ENCODE data around the gene EFNB2. TPM values are rescaled to one million over a fixed set of nuclear protein-coding genes. Genes with fewer than 3 reads are reported as not detected.

Gene EFNB2
- total and polyA plus RNA-seq, 9 of the 15 experiments (the other 6 are each of a cell fraction or from before 2014, with no cell fraction given) = 0.01 to 0.29 (median 0.18) TPM

DNA sequence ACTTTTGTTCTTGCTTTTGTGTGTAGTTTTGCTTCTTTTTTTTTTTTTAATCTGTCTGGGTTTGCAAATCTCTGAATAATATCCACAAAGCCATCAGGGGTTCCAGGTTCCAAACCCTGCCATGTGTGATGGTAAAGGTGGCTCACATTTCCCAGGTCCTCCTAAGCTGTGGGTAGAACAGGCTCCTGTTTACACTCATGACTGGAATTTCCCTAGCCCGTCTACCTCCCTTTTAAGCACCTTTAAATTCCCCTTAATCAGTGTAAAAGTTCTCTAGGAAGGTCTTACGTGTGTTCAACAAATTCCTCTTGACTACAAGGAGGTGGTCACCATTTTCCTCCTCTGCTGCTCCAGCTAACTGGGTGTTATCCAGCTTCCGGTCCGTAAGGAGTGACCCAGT is 62.8 kb downstream of the EFNB2 start (continued):
- TF ChIP-seq, protein P1, sequence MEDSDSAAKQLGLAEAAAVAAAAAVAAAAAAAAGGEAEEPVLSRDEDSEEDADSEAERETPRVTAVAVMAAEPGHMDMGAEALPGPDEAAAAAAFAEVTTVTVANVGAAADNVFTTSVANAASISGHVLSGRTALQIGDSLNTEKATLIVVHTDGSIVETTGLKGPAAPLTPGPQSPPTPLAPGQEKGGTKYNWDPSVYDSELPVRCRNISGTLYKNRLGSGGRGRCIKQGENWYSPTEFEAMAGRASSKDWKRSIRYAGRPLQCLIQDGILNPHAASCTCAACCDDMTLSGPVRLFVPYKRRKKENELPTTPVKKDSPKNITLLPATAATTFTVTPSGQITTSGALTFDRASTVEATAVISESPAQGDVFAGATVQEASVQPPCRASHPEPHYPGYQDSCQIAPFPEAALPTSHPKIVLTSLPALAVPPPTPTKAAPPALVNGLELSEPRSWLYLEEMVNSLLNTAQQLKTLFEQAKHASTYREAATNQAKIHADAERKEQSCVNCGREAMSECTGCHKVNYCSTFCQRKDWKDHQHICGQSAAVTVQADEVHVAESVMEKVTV (CRISPR knock-in tag; IDR thresholded peaks at IDR 0.05) = no peak

- POLR2A ChIA-PET = no interaction called here
- intact Hi-C loops (cut with micrococcal nuclease) (no loop called here), in situ Hi-C loops (cut with MboI) (no loop called here)
- no peak for FAIRE-seq
- Histone ChIP-seq H3K9me3 (replicated peaks; ENCODE audit: control insufficient read depth, insufficient read depth, low read depth, low read length) (no peaks in the 10 kb centered on the region), H4K20me1 (replicated peaks; ENCODE audit: control insufficient read depth, insufficient read depth, low read length) (no peaks in the 10 kb centered on the region), H3K79me2 (ENCODE audit: control insufficient read depth, insufficient read depth, low read length) (no peaks in the 10 kb centered on the region), H3K9ac (ENCODE audit: insufficient read depth in 1 of 2, low read depth in 2 of 2, low read length in 2 of 2) (no peak overlapping the region; a peak in 1 of 4 replicates), H3K27me3 (ENCODE audit: control insufficient read depth in 2 of 2, insufficient read depth in 2 of 2, low read length in 2 of 2) (peaks cover 0 to 43% of the 10 kb centered on the region in 2 experiments; a peak in 4 of 5 replicates), H3K4me1 (replicated peaks in 1 of 2; ENCODE audit: control insufficient read depth in 2 of 2, insufficient read depth in 2 of 2, low read length in 2 of 2) (no peaks in the 10 kb centered on the region), H3K36me3 (ENCODE audit: control insufficient read depth, insufficient read depth, low read length) (no peaks in the 10 kb centered on the region), H3K27ac (ENCODE audit: extremely low read depth, low read depth, low read length) (no peak overlapping the region), H3K4me3 (no peak overlapping the region), H3K4me2 (ENCODE audit: insufficient read depth, low read length) (no peak overlapping the region), H2AFZ (ENCODE audit: low read depth, low read length) (no peak overlapping the region), H3K9me1 (ENCODE audit: control insufficient read depth, insufficient read depth, low read length) (no peaks in the 10 kb centered on the region)
- no TSS peak for BruUV-seq (replicated peaks)
- DNase-seq (ENCODE audit: extremely low read depth in 1 of 4, low spot score in 3 of 4) = peak in 3 of 4 experiments; percentile 5 to 10 (median 8)
- no peak for ATAC-seq
- WGBS (ENCODE audit: insufficient coverage, low coverage, missing lambda C conversion rate) = 0% methylated on average over 12 of the region's 16 CpGs
- CTCF ChIA-PET (ENCODE audit: low intra/inter-chr PET ratio) = no interaction called here
- TF ChIP-seq, protein P2, sequence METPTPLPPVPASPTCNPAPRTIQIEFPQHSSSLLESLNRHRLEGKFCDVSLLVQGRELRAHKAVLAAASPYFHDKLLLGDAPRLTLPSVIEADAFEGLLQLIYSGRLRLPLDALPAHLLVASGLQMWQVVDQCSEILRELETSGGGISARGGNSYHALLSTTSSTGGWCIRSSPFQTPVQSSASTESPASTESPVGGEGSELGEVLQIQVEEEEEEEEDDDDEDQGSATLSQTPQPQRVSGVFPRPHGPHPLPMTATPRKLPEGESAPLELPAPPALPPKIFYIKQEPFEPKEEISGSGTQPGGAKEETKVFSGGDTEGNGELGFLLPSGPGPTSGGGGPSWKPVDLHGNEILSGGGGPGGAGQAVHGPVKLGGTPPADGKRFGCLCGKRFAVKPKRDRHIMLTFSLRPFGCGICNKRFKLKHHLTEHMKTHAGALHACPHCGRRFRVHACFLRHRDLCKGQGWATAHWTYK (CRISPR knock-in tag; IDR thresholded peaks at IDR 0.05) = no peak
- TF ChIP-seq, protein P3, sequence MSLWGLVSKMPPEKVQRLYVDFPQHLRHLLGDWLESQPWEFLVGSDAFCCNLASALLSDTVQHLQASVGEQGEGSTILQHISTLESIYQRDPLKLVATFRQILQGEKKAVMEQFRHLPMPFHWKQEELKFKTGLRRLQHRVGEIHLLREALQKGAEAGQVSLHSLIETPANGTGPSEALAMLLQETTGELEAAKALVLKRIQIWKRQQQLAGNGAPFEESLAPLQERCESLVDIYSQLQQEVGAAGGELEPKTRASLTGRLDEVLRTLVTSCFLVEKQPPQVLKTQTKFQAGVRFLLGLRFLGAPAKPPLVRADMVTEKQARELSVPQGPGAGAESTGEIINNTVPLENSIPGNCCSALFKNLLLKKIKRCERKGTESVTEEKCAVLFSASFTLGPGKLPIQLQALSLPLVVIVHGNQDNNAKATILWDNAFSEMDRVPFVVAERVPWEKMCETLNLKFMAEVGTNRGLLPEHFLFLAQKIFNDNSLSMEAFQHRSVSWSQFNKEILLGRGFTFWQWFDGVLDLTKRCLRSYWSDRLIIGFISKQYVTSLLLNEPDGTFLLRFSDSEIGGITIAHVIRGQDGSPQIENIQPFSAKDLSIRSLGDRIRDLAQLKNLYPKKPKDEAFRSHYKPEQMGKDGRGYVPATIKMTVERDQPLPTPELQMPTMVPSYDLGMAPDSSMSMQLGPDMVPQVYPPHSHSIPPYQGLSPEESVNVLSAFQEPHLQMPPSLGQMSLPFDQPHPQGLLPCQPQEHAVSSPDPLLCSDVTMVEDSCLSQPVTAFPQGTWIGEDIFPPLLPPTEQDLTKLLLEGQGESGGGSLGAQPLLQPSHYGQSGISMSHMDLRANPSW (CRISPR knock-in tag; IDR thresholded peaks at IDR 0.05) = no peak
- TF ChIP-seq CBFA2T2 (conservative IDR thresholded peaks at IDR 0.05) = no peak
- TF ChIP-seq CCAR2 (IDR thresholded peaks at IDR 0.05; ENCODE audit: low read depth, low read length) = no peak
- TF ChIP-seq, protein P4, sequence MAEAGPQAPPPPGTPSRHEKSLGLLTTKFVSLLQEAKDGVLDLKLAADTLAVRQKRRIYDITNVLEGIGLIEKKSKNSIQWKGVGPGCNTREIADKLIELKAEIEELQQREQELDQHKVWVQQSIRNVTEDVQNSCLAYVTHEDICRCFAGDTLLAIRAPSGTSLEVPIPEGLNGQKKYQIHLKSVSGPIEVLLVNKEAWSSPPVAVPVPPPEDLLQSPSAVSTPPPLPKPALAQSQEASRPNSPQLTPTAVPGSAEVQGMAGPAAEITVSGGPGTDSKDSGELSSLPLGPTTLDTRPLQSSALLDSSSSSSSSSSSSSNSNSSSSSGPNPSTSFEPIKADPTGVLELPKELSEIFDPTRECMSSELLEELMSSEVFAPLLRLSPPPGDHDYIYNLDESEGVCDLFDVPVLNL (CRISPR knock-in tag; IDR thresholded peaks at IDR 0.05; ENCODE audit: low read depth) = no peak
- no peak for TF ChIP-seq NFE2L1 (tag; IDR thresholded peaks at IDR 0.05; ENCODE audit: borderline replicate concordance, low read depth)
- TF ChIP-seq CEBPB (tag; IDR thresholded peaks at IDR 0.05) = no peak
- TF ChIP-seq, protein P5, sequence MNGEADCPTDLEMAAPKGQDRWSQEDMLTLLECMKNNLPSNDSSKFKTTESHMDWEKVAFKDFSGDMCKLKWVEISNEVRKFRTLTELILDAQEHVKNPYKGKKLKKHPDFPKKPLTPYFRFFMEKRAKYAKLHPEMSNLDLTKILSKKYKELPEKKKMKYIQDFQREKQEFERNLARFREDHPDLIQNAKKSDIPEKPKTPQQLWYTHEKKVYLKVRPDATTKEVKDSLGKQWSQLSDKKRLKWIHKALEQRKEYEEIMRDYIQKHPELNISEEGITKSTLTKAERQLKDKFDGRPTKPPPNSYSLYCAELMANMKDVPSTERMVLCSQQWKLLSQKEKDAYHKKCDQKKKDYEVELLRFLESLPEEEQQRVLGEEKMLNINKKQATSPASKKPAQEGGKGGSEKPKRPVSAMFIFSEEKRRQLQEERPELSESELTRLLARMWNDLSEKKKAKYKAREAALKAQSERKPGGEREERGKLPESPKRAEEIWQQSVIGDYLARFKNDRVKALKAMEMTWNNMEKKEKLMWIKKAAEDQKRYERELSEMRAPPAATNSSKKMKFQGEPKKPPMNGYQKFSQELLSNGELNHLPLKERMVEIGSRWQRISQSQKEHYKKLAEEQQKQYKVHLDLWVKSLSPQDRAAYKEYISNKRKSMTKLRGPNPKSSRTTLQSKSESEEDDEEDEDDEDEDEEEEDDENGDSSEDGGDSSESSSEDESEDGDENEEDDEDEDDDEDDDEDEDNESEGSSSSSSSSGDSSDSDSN (IDR thresholded peaks at IDR 0.05; ENCODE audit: borderline replicate concordance in 1 of 2, low read depth in 2 of 2, low read length in 2 of 2) = no peak
- no peak for TF ChIP-seq ZNF707 (CRISPR knock-in tag; conservative IDR thresholded peaks at IDR 0.05)
Observed at GRCh38 chr13:106471957-106472543, 63.4 kb downstream of the EFNB2 start.

All from K562 (cell line).